Mucosa of descending colon (tissue), 3 donors: ENCODE measurements around the gene PEMT. TPM values are rescaled to one million over a fixed set of nuclear protein-coding genes. Genes with fewer than 3 reads are reported as not detected.

Source experiments
- ATAC-seq: fragments of 200-7000 bp; cut with Tn5 transposase; one replicate; pipeline ENCODE4 v1.9.1; 2020; ENCODE audit warnings: mild to moderate bottlenecking, moderate library complexity
- DNase-seq, 3 donors: peaks; one replicate each; pipeline ENCODE4 v3.0.0-alpha.2; 2020
- H3K36me3 ChIP-seq: fragments of 200-600 bp; one replicate; pipeline ENCODE4 v1.8.0; 2021; ENCODE audit warnings: low read depth, mild to moderate bottlenecking
- H3K4me1 ChIP-seq: fragments of 200-600 bp; one replicate; pipeline ENCODE4 v1.8.0; 2021; ENCODE audit warnings: low read depth, mild to moderate bottlenecking
- H3K4me3 ChIP-seq: fragments of 200-600 bp; one replicate; pipeline ENCODE4 v1.8.0; 2021; ENCODE audit warnings: mild to moderate bottlenecking
- H3K9me3 ChIP-seq: fragments of 200-600 bp; one replicate; pipeline ENCODE4 v1.8.0; 2021; ENCODE audit warnings: mild to moderate bottlenecking
- intact Hi-C, 2 donors: fragments of 100-400 bp; cut with DNase I in 1 of 2; cut with micrococcal nuclease in 1 of 2; formaldehyde crosslinking; loops; one replicate each; pipeline versions ENCODE4 v1.11.0 to v1.11.1; 2022; cut with DNase I, micrococcal nuclease
- total RNA-seq, 3 donors: library from RNA; stranded (reverse); fragmentation: NEBNext Ultra II Directional in 2 of 3; extraction: Animal tissue kit (Norgen Biotek cat#: 25700) in 2 of 3; gene quantifications; one replicate each; pipeline versions ENCODE4 v1.2.1 to v1.2.4, GENCODE V29; 2021 to 2023
- TF ChIP-seq, protein P1 (sequence below): fragments of 200-600 bp; IDR thresholded peaks from one replicate; pipeline ENCODE4 v1.8.0; 2022; ENCODE audit warnings: antibody characterized with exemption, mild to moderate bottlenecking
- donor health status: DM: no; HTN: no; CAD: no; lungs with moderate emphysema.
- donor health status: DM: no; HTN: no; CAD: no.
- donor health status: DM: no; HTN: yes; CAD: no.

The PEMT gene
- total RNA-seq, 3 donors from 2014 or later, result 15.4 to 18.3 (median 16.1) TPM

DNA sequence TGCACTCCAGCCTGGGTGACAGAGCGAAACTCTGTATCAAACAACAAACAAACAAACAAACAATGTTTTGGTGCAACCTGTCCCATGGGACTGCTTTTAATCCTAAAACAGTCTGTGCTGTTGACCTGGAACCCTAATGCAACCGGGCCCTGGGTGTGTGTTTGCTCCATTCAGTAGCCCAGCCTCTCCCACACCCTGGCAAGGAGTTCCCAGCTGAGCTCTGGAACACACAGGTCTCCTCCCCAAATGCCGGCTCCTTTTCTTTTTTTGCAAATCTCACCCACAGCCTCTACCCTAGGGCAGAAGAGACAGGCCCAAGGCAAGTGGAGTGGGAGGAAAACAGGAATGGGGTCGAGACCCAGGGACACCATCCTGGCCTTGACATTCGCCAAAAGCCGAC, 65.6 kb downstream of the PEMT start:
- intact Hi-C loops, result no loop called here
- H3K9me3 ChIP-seq, result no peaks in the 10 kb centered on the region
- ATAC-seq, result peak; percentile 70
- peaks cover 8% of the 10 kb centered on the region for H3K4me1 ChIP-seq
- no peak overlapping the region for H3K4me3 ChIP-seq
- peak in 2 of 3 donors; percentile 10 to 47 for DNase-seq
- H3K36me3 ChIP-seq, result no peaks in the 10 kb centered on the region
- TF ChIP-seq, protein P1, sequence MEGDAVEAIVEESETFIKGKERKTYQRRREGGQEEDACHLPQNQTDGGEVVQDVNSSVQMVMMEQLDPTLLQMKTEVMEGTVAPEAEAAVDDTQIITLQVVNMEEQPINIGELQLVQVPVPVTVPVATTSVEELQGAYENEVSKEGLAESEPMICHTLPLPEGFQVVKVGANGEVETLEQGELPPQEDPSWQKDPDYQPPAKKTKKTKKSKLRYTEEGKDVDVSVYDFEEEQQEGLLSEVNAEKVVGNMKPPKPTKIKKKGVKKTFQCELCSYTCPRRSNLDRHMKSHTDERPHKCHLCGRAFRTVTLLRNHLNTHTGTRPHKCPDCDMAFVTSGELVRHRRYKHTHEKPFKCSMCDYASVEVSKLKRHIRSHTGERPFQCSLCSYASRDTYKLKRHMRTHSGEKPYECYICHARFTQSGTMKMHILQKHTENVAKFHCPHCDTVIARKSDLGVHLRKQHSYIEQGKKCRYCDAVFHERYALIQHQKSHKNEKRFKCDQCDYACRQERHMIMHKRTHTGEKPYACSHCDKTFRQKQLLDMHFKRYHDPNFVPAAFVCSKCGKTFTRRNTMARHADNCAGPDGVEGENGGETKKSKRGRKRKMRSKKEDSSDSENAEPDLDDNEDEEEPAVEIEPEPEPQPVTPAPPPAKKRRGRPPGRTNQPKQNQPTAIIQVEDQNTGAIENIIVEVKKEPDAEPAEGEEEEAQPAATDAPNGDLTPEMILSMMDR, result no peak

DNA sequence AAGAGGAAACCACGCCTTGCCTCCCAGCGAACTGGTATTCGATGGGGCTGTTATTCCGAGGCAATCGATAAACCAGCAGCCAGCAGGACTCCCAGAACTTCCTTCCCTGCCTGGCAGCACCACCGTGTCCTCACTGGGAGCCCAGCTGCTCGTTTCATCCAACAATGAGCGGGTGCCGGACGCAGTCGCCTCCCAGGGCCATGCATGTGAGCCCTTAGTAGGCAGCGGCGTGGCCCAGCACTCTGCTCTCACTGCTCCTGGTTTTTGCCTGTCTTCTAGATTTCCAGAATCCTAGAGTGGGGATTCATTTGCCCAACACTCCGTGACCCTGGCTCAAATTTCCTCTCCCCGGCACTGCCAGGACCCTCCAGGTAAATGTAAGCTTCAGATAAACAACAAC, 66.2 kb downstream of the PEMT start:
- intact Hi-C loops, result no loop called here
- no peaks in the 10 kb centered on the region for H3K36me3 ChIP-seq
- TF ChIP-seq, protein P1, result no peak
- H3K4me1 ChIP-seq, result peaks cover 8% of the 10 kb centered on the region
- H3K4me3 ChIP-seq, result no peak overlapping the region
- no peak for DNase-seq
- no peaks in the 10 kb centered on the region for H3K9me3 ChIP-seq
- ATAC-seq, result no peak

DNA sequence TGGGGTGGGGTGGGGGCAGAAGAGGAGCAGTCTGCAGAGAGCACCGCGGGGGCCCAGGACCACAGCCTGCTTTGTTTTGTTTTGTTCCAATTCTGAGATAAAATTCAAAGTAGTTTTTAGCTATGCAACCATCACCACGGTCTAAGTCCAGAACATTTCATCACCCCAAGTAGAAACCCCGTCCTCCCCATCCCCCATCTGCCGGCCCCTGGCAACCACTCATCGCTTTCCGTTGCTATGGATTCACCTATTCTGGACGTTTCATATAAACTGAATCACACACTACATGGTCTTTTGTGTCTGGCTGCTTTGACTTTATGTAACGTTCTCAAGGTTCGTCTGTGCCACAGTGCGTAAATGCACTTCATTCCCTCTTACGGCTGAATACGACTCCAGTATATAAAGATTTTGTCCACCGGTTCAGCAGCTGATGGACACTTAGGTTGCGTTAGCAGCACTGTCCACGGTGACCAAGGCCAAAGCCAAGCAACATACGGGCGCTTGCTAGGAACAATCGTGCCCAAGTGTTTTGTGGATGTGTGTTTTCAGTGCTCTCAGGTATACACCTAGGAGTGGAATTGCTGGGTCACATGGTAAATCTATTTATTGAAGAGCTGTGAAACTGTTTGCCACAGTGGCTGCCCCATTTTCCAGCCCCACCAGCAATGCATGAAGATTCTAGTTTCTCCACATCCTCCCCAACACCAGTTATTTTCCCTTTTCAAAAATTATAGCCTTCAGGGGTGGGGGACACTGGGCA, 67.6 kb downstream of the PEMT start:
- TF ChIP-seq, protein P1, result no peak
- no peak for ATAC-seq
- Histone ChIP-seq H3K36me3 (no peaks in the 10 kb centered on the region), H3K4me1 (peaks cover 8% of the 10 kb centered on the region), H3K9me3 (no peaks in the 10 kb centered on the region), H3K4me3 (no peak overlapping the region)
- no peak for DNase-seq
- intact Hi-C loops, result no loop called here

DNA sequence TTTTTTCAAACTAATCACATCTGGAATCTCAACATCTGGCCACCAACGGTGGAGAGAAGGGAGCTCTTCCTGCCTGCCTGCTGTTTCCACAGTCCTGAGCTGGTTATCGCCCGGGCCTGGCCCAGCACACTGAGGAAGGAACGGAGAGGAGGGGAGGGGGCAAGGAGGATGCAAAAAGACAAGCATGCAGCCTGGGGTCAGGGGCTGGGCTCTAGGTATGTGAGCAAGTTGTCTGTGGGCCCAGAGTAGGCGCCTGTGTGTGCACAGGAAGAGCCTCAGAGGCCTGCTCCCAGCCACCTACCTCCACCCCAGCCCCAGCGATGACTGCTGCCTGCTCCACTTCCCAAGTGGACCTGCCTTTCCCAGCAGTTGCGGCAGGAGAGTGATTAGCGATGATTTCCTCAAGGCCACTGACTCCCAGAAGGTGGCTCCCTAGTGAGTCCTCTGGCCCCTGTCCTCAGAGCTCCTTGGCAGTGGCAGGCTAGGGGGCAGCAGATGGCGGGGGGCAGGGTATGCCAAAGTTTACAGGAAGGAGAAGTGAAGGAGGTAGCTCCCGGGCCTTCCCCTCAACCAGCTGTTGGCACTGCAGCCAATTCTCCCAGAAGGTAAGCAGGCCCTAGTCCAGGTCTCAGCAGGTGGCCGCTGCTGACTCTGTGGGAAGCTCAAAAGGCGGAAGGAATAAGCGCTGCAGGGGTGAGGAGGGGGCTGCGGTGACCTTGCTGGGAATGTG, 68.3 kb downstream of the PEMT start:
- no peaks in the 10 kb centered on the region for H3K36me3 ChIP-seq
- DNase-seq, result no peak
- TF ChIP-seq, protein P1, result no peak
- peak; percentile 30 for ATAC-seq
- no peaks in the 10 kb centered on the region for H3K9me3 ChIP-seq
- intact Hi-C loops, result no loop called here
- H3K4me1 ChIP-seq, result peaks cover 8% of the 10 kb centered on the region
- no peak overlapping the region for H3K4me3 ChIP-seq

DNA sequence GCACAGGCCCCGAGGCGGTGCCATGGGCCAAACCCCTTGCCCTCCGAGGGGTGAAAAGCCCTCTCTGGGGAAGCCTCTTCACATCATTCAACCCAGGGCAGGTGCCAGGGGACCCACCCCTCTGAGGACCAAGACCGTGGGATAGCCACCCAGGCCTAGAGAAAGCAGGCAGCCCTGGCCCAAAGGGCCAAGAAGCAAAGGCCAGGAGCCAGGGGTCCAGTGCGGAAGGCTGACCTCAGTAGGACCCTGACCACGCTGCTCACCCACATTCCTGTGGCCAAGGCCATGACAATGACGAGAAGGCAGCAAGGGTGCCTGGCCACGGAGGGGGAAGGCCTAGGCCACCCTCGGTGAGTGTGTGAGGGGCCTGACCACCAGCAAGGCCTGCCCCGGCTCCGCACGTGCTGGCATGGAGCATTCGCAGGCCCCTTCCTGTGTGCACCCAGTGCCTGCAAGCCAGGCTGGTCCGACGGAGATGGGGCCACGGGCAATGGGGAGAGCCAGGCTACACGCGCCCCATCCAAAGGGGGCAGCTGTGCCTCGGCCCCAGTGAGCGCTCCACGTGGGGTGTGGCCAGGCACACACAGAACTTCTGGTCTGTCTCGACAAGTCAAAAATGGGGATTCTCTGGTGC, 70.8 kb downstream of the PEMT start:
- Histone ChIP-seq H3K4me1 (no peaks in the 10 kb centered on the region), H3K36me3 (no peaks in the 10 kb centered on the region), H3K9me3 (no peaks in the 10 kb centered on the region), H3K4me3 (no peak overlapping the region)
- DNase-seq, result no peak
- TF ChIP-seq, protein P1, result no peak
- no peak for ATAC-seq
- intact Hi-C loops, result no loop called here
